B cell (primary cell): ENCODE measurements around the gene TBCD. TPM values are rescaled to one million over a fixed set of nuclear protein-coding genes. Genes with fewer than 3 reads are reported as not detected.

ENCODE experiments used
- ATAC-seq: fragments of 200-7000 bp; cut with Tn5 transposase; one replicate; pipeline ENCODE4 v1.10.0; 2021; ENCODE audit warnings: low read depth, mild to moderate bottlenecking, moderate number of reproducible peaks, moderate library complexity
- CTCF ChIA-PET: fragments of 350-600 bp; sonication (Branson Sonifier 250); formaldehyde crosslinking; loops from one replicate; lab custom pipeline; 2021; ENCODE audit warnings: antibody characterized with exemption, inconsistent platforms; lab: Charles Lee
- POLR2A ChIA-PET: fragments of 350-600 bp; sonication (Branson Sonifier 250); formaldehyde crosslinking; loops from one replicate; lab custom pipeline; 2021; ENCODE audit warnings: antibody characterized with exemption; lab: Charles Lee
- DNase-seq: peaks from one replicate; pipeline ENCODE4 v3.0.0; 2013
- H2AFZ ChIP-seq: 2 replicates; pipeline ENCODE4 v1.6.1; 2012; ENCODE audit warnings: mild to moderate bottlenecking, low read depth, low read length; ENCODE audit not compliant: insufficient read depth, poor library complexity, severe bottlenecking
- H3K27ac ChIP-seq, 2 donors: 1 replicate in 1 of 2; 2 replicates in 1 of 2; pipeline ENCODE4 v1.5.1; 2012 to 2013; ENCODE audit warnings: low read length in 2 of 2, mild to moderate bottlenecking in 2 of 2, moderate library complexity in 1 of 2
- H3K27me3 ChIP-seq, 4 experiments: fragments of 200-600 bp in 1 of 4; sonication (generic) in 1 of 4; replicated peaks in 1 of 4; 1 replicate in 2 of 4; 2 replicates in 2 of 4; pipeline versions ENCODE4 v1.6.1 to v1.7.0; 2013 to 2016; ENCODE audit warnings: low read length in 3 of 4, mild to moderate bottlenecking in 2 of 4, mixed read lengths in 1 of 4, moderate library complexity in 1 of 4; ENCODE audit not compliant: insufficient read depth in 4 of 4, control insufficient read depth in 3 of 4; ENCODE audit errors: control extremely low read depth in 1 of 4
- H3K36me3 ChIP-seq, 2 experiments: replicated peaks in 1 of 2; 1 replicate in 1 of 2; 2 replicates in 1 of 2; pipeline versions ENCODE4 v1.6.1 to v1.7.1; 2013; ENCODE audit warnings: low read length in 1 of 2; ENCODE audit not compliant: insufficient read depth in 2 of 2, control insufficient read depth in 1 of 2; ENCODE audit errors: control extremely low read depth in 1 of 2, extremely low read depth in 1 of 2
- H3K4me1 ChIP-seq, 2 donors: fragments of 200-600 bp in 1 of 2; sonication (generic) in 1 of 2; 1 replicate in 1 of 2; 2 replicates in 1 of 2; pipeline versions ENCODE4 v1.5.1 to v1.6.1; 2013 to 2017; ENCODE audit warnings: low read length in 2 of 2; ENCODE audit not compliant: control insufficient read depth in 2 of 2, insufficient read depth in 2 of 2
- H3K4me2 ChIP-seq: replicated peaks from 2 replicates; pipeline ENCODE3; 2012; ENCODE audit warnings: mild to moderate bottlenecking, low read depth, low read length; ENCODE audit not compliant: poor library complexity, severe bottlenecking
- H3K4me3 ChIP-seq, 5 experiments: fragments of 200-600 bp in 1 of 5; sonication (generic) in 1 of 5; 1 replicate in 3 of 5; 2 replicates in 2 of 5; pipeline versions ENCODE4 v1.5.1 to v1.7.0; 2011 to 2016; ENCODE audit warnings: low read length in 4 of 5, mild to moderate bottlenecking in 4 of 5, low read depth in 2 of 5, control low read depth in 1 of 5, moderate library complexity in 1 of 5; ENCODE audit not compliant: insufficient read depth in 1 of 5; ENCODE audit errors: control extremely low read depth in 1 of 5, extremely low read depth in 1 of 5
- H3K79me2 ChIP-seq: fragments of 200-600 bp; sonication (generic); one replicate; pipeline ENCODE4 v1.6.0; 2016; ENCODE audit warnings: low read length; ENCODE audit not compliant: control insufficient read depth, insufficient read depth
- H3K9ac ChIP-seq: fragments of 200-600 bp; sonication (generic); 2 replicates; pipeline ENCODE4 v1.6.1; 2017; ENCODE audit warnings: mild to moderate bottlenecking, low read length, moderate library complexity
- H3K9me3 ChIP-seq, 3 donors: one replicate each; pipeline versions ENCODE4 v1.6.1 to v1.7.1; 2013; ENCODE audit warnings: low read length in 2 of 3; ENCODE audit not compliant: control insufficient read depth in 2 of 3, insufficient read depth in 1 of 3; ENCODE audit errors: control extremely low read depth in 1 of 3
- H4K20me1 ChIP-seq: 2 replicates; pipeline ENCODE4 v1.6.0; 2012; ENCODE audit warnings: mild to moderate bottlenecking, low read length; ENCODE audit not compliant: insufficient read depth, control insufficient read depth, poor library complexity, severe bottlenecking
- H3K27ac Mint-ChIP-seq: one replicate; pipeline ENCODE4 v1.8.0; 2021; ENCODE audit warnings: mixed read lengths
- H3K27me3 Mint-ChIP-seq: one replicate; pipeline ENCODE4 v1.8.0; 2021; ENCODE audit warnings: mixed read lengths
- H3K4me1 Mint-ChIP-seq: one replicate; pipeline ENCODE4 v1.8.0; 2021; ENCODE audit warnings: mixed read lengths
- H3K4me3 Mint-ChIP-seq: one replicate; pipeline ENCODE4 v1.8.0; 2021; ENCODE audit warnings: mixed read lengths
- H3K9me3 Mint-ChIP-seq: one replicate; pipeline ENCODE4 v1.8.0; 2022; ENCODE audit warnings: mixed read lengths; ENCODE audit not compliant: insufficient read depth
- EZH2 ChIP-seq: IDR thresholded peaks from 2 replicates; pipeline ENCODE4 v1.6.1; 2012; ENCODE audit warnings: borderline replicate concordance, low read depth, mild to moderate bottlenecking, moderate library complexity, low read length; ENCODE audit not compliant: insufficient read depth, poor library complexity, severe bottlenecking
- WGBS: methylation state at CpG from one replicate; pipeline ENCODE4 v1.1.5; 2013; ENCODE audit warnings: missing lambda C conversion rate; ENCODE audit not compliant: insufficient coverage; 5-methylcytosine and 5-hydroxymethylcytosine counted together
- intact Hi-C: fragments of 100-400 bp; cut with micrococcal nuclease; formaldehyde crosslinking; loops from one replicate; pipeline ENCODE4 v1.10.0; 2022
- polyA plus RNA-seq: library from polyadenylated mRNA; depleted of rRNA; stranded (reverse); fragments of >200 nt; gene quantifications from 2 replicates; pipeline ENCODE4 v1.2.3, GENCODE V29; 2012
- total RNA-seq, 2 donors: library from RNA; stranded (reverse); fragments of 120-200 nt in 1 of 2; gene quantifications; 1 replicate in 1 of 2; 2 replicates in 1 of 2; pipeline versions ENCODE4 v1.2.3 to v1.2.4, GENCODE V29; 2013 to 2022
- TF ChIP-seq, protein P1 (sequence below): fragments of 200-600 bp; IDR thresholded peaks from one replicate; pipeline ENCODE4 v1.8.0; 2022; ENCODE audit warnings: antibody characterized with exemption, mild to moderate bottlenecking

Gene TBCD
- total and polyA plus RNA-seq, 2 donors (not counting 1 experiment from before 2014, with no cell fraction given): 60.8 to 101 TPM

DNA sequence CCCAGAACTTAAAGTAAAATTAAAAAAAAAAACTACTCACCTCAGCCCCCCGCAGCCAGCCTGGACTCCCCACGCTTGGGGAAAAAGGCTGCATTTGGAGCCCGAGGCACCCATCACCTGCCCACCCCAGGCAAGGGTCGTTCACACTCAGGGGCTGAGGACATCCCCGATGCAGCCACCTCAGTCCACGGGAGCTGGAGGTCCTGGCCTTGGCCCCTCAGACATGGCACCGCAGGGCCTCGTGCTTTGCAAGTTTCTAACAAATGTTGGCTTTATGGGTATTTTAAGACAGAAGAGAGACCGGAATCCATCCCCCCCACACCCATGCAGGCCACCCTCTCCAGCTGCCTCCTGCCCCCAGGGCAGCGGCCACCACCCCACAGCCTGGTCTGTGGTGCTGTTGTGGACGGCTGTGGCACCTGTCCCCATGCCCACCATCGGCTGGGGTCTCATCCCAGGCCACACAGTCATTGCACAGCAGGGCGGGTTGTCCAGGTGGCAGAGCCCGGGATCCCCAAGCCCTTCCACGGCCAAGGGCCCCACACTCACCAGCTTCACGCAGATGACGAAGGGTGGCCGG, 204.4 kb downstream of the TBCD start:
- Histone ChIP-seq H3K36me3 (no peaks in the 10 kb centered on the region), H3K9ac (no peak overlapping the region), H3K9me3 (peaks cover 0 to 25% (median 0%) of the 10 kb centered on the region in 3 donors), H2AFZ (no peak overlapping the region), H3K27ac (no peak overlapping the region), H3K79me2 (no peaks in the 10 kb centered on the region), H3K27me3 (no peaks in the 10 kb centered on the region), H3K4me3 (no peak overlapping the region), H4K20me1 (no peaks in the 10 kb centered on the region), H3K4me1 (no peaks in the 10 kb centered on the region), H3K4me2 (no peak overlapping the region)
- TF ChIP-seq, protein P1, sequence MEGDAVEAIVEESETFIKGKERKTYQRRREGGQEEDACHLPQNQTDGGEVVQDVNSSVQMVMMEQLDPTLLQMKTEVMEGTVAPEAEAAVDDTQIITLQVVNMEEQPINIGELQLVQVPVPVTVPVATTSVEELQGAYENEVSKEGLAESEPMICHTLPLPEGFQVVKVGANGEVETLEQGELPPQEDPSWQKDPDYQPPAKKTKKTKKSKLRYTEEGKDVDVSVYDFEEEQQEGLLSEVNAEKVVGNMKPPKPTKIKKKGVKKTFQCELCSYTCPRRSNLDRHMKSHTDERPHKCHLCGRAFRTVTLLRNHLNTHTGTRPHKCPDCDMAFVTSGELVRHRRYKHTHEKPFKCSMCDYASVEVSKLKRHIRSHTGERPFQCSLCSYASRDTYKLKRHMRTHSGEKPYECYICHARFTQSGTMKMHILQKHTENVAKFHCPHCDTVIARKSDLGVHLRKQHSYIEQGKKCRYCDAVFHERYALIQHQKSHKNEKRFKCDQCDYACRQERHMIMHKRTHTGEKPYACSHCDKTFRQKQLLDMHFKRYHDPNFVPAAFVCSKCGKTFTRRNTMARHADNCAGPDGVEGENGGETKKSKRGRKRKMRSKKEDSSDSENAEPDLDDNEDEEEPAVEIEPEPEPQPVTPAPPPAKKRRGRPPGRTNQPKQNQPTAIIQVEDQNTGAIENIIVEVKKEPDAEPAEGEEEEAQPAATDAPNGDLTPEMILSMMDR: no peak
- TF ChIP-seq EZH2: no peak
- H3K4me1 Mint-ChIP-seq: no peaks in the 10 kb centered on the region
- WGBS: 99% methylated on average over 15 of the region's 18 CpGs
- CTCF ChIA-PET: interaction anchor here (0.7 kb wide), 1 partner anchor 22 kb away, joined by 3 read pairs; no protein-coding TSS in a partner anchor
- DNase-seq: no peak
- peaks cover 13% of the 10 kb centered on the region for H3K9me3 Mint-ChIP-seq
- H3K4me3 Mint-ChIP-seq: no peak overlapping the region
- intact Hi-C loops: no loop called here
- POLR2A ChIA-PET: no interaction called here
- H3K27ac Mint-ChIP-seq: no peak overlapping the region
- ATAC-seq: no peak
- H3K27me3 Mint-ChIP-seq: no peaks in the 10 kb centered on the region

DNA sequence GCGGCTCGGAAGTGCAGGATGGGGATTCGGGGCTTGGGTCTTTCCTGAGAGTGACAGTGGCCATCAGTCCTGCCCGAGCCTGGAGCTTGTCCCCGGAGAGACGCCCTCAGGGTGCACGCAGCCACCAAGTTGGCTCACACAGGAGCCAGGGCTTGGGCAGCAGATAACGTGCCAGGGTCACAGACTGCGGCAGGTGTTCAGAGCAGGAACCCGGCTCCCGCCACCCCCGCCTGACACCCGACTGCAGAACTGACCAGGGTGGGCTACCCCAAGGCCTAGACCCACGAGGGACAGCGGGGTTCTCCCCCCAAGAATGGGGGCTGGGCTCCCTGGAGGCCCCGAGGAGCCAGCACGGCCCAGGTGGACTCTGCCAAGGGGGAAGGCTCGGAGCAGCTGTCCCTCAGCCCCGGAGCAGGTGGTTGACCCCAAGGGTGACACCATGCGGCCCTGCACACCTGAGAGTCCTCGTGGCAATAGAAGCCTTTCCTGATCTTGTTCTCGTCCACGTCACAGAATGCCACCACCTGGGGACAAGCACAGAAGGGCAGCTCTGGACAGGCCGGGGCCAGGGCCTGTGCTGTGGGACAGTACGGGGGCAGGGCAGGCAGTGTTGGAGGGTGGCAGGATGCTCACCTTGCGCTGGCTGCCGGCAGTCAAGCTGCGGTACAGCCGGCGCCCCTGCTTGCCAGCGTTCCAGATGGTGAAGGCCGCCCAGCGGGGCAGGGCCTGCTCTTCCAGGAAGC, 205.0 kb downstream of the TBCD start:
- H3K4me3 Mint-ChIP-seq: no peak overlapping the region
- peaks cover 13% of the 10 kb centered on the region for H3K9me3 Mint-ChIP-seq
- intact Hi-C loops: no loop called here
- H3K4me1 Mint-ChIP-seq: no peaks in the 10 kb centered on the region
- no peak overlapping the region for H3K9ac ChIP-seq
- DNase-seq (no peak), ATAC-seq (no peak)
- no peak for TF ChIP-seq EZH2
- TF ChIP-seq, protein P1: no peak
- H3K79me2 ChIP-seq: no peaks in the 10 kb centered on the region
- CTCF ChIA-PET: interaction anchor here (0.7 kb wide), 1 partner anchor 22 kb away, joined by 3 read pairs; no protein-coding TSS in a partner anchor
- no peak overlapping the region for H3K4me3 ChIP-seq
- H3K27ac Mint-ChIP-seq: no peak overlapping the region
- H3K9me3 ChIP-seq: peaks cover 0 to 23% (median 0%) of the 10 kb centered on the region in 3 donors
- 94% methylated on average over 33 of the region's 33 CpGs for WGBS
- H3K27me3 ChIP-seq: no peaks in the 10 kb centered on the region
- no peaks in the 10 kb centered on the region for H3K4me1 ChIP-seq
- POLR2A ChIA-PET: no interaction called here
- no peak overlapping the region for H2AFZ ChIP-seq
- H4K20me1 ChIP-seq: no peaks in the 10 kb centered on the region
- no peak overlapping the region for H3K27ac ChIP-seq
- no peak overlapping the region for H3K4me2 ChIP-seq
- H3K27me3 Mint-ChIP-seq: no peaks in the 10 kb centered on the region
- no peaks in the 10 kb centered on the region for H3K36me3 ChIP-seq
